Suprapubic skin (tissue), 3 donors: ENCODE data around the gene KRT12.

Source experiments
- CTCF ChIP-seq, 2 donors: fragments of 200-600 bp in 1 of 2; fragments of 450-650 bp in 1 of 2; sonication (generic) in 1 of 2; IDR thresholded peaks; one replicate each; pipeline ENCODE4 v1.5.1; 2016 to 2019; ENCODE audit warnings: antibody characterized with exemption in 2 of 2, mild to moderate bottlenecking in 1 of 2, moderate library complexity in 1 of 2
- POLR2A ChIP-seq, 2 donors: fragments of 450-650 bp; IDR thresholded peaks; one replicate each; pipeline ENCODE4 v1.6.1; 2017; ENCODE audit warnings: antibody characterized with exemption in 2 of 2, mild to moderate bottlenecking in 2 of 2, moderate library complexity in 2 of 2

GRCh38 chr17:40817103-40817682 lies 49.8 kb downstream of the KRT12 start:
- no peak for TF ChIP-seq CTCF (IDR thresholded peaks at IDR 0.05)
- TF ChIP-seq POLR2A (IDR thresholded peaks at IDR 0.05), result no peak
